Measurements from ENCODE around the gene DDR2.
"Not testable (repeated sequence)": the region's sequence is repeated elsewhere in the genome, so short reads cannot be mapped to it uniquely, and the experiment has no call there.

DDR2 gene

DNA sequence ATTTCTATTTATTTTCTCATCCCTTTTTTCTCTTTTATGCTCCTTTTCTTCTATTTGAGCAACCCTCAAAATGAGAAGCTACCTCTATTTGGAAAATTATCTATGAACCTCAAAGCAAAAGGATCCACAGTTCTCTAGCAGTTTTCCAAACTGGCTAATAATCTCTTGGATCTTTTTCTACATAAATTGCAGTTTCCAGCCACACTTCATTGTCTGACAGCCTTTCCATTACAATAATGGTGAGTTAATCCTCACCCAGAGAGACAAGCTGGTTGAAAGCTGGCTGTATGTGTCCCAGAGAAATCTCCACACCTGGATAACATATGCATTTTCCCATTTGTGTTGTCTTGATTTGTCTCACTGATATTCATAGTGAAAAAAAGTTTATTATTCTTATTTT lies 141.7 kb downstream of the DDR2 start:
- no peak for DNase-seq

DNA sequence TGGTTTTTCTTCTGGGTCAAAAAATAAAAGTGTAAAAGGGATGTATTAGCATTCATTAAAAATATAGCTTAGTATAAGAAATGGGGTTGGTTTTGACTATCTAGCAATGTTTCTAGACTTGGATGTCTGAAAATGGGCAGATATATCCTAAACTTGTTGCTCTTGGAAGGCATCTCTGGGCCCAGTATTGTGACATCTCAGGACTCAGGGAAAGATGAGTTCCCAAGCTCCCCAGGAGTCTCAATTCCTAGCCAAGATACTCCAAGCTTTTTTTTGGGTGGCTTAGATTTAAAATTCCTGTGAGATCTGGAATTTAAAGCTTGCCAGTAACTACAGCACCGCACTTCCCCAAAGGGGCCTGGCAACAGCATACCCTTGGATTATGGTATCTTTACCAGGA lies 146.8 kb downstream of the DDR2 start:
- DNase-seq = no peak

DNA sequence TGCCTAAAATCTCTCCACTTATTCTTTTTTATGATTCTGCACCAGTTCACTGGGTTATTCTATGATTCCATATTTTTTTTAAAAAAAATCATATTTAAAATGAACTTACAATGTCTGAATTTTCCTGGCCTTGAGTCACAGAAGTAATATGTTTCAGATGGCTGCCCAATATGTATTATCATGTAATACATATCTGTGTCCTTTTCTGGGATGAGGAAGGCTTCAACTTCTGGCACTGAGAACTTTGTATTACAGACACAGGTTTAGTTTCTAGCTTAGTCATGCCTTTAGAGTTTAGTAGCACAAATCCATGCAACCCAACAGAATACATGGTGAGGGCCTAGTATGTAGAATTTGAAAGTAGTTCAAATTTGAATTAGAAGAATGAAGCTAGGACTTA lies 150.4 kb downstream of the DDR2 start:
- DNase-seq = no peak

- DNase-seq = not testable (repeated sequence)
Measured at GRCh38 chr1:162784926-162785325, 152.7 kb downstream of the DDR2 start.

GRCh38 chr1:162788783-162789182 lies 156.5 kb downstream of the DDR2 start:
- peak; percentile 15 for DNase-seq

DNA sequence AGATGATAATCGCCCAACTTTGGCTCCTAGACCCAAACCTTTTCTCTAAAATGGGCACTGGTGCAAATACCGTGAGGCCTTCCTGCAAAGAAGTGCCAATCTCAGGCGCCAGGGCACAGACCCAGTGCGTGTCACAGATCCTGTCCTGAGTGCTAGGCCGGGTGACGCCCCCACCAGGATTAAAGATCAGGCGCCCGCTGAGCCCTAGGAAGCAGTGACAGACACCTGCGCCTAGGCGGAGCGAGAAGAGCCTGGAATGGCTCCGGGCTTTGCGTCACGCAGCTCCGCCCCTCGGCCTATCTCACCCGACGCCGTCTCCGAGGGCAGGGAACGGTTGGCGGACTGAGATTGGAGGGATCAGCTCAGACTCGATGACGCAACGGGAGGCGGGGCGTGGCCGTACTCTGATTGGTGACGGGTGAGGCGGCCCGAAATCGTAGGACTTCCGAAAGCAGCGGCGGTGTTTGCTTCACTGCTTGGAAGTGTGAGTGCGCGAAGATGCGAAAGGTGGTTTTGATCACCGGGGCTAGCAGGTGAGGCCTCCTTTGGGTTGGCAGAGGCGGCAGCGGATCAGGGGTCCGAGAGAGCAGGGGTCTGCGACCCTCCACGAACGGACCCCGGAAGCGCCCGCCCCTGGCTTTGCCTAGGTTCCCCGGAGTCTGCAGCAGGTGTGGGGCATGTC lies 158.2 kb downstream of the DDR2 start, which contains the start of gene HSD17B7:
HSD17B7 (plus strand) TSS at position 400 of the 682 bp plus-strand sequence; CDS start at position 499, 99 bp downstream.
- peak; percentile 78 for DNase-seq

GRCh38 chr1:162790985-162791357 lies 158.7 kb downstream of the DDR2 start:
- peak; percentile 23 for DNase-seq

DNA sequence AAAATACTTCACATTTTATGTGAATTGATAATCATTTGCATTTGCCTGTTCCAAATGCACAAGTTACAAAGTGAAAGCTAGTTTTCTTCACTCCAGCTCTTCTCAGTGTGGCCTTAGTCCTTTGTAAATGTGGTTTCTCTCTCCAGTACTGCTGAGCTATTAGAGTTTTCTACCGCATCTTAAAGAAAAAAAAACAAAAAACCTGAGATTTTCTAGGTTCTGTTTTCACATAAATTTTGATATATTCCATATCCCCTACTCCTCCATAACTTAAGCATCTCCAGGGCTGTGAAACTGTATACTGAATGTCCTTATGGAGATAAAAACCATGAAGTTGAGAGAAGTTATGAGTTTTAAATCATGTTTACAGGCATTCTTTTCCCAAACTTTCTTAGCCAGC lies 162.0 kb downstream of the DDR2 start:
- DNase-seq = not testable (repeated sequence)

GRCh38 chr1:162796617-162797279 lies 164.5 kb downstream of the DDR2 start:
- DNase-seq = not testable (repeated sequence)

- DNase-seq = peak; percentile 18
Measured at GRCh38 chr1:162799995-162800830, 167.9 kb downstream of the DDR2 start.

- DNase-seq = not testable (repeated sequence)
Measured at GRCh38 chr1:162807503-162807902, 175.2 kb downstream of the DDR2 start.

- DNase-seq = not testable (repeated sequence)
Measured at GRCh38 chr1:162812357-162812756, 180.1 kb downstream of the DDR2 start.

DNA sequence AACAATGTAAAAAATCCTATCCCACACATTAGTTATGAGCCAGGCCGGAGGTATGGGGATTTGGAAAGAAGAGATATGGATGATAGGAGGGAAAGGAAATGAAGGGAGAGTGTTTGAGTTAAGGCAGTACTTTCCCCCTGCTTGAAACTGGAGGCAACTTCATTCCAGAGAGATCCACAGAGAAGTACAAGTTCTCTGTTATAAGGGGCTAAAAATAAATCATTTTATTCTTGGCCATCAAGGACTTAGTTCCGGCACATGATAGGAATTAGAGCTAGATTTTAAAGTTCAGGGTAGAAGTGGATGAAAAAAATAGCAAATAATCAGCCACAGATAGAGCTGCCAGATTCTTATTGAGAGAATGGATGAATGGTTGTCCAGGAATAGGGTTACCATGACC lies 185.9 kb downstream of the DDR2 start:
- not testable (repeated sequence) for DNase-seq

DNA sequence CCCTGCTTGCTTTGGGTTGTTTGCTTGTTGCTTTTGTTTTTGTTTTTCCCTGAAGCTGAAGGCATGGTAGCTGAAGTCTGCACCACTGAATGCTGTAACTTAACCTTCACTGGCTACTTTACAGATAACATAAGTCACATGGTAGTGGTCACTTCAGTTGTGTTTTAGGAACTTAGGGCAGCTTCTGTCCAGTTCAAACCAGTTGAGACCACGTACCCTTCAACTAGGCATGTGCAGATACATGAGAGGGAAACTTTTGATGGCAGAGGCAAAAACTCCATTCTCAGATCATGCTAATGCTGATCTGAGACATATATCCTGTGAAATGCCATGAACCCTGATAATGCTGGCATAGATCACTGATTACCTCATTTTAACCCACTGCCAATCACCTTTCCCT lies 186.4 kb downstream of the DDR2 start:
- DNase-seq = not testable (repeated sequence)

GRCh38 chr1:162822391-162823200 lies 190.3 kb downstream of the DDR2 start:
- DNase-seq = peak; percentile 47

- no peak for DNase-seq
Measured at GRCh38 chr1:162823231-162823630, 191.0 kb downstream of the DDR2 start.

DNA sequence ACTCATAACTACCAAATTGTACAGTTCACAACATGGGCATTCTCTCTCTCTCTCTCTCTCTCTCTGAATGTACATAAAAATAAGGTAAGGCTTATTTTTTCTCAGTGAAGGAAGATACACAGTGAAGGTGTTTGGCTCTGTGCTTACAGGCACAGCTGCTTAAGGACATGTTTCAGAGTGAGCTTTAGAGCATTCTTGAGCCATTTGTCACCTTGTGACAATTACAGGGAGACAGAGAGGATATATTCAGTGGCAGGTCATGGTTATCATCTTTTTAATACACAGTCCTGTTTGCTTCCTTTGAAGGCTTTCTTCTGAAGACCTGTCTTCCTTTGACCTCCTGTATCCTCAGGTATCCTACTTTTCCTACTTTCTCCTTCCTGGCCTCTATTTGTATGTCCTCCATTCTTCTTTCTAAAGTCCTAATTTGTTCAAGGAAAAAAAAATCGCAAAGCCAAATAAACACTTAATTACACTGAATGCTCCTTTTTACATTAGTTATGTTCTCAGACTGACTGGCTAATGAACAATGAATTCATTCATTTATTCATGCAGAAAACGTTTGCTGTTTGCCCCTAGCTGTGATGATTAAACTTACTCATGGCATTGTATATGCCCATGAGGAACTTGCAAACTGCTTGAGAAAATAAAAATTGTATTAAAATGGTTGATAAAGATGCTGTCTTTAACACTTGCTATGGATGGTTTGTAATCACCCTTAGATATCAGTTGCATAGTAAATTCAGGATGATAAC lies 191.7 kb downstream of the DDR2 start:
- no peak for DNase-seq

DNA sequence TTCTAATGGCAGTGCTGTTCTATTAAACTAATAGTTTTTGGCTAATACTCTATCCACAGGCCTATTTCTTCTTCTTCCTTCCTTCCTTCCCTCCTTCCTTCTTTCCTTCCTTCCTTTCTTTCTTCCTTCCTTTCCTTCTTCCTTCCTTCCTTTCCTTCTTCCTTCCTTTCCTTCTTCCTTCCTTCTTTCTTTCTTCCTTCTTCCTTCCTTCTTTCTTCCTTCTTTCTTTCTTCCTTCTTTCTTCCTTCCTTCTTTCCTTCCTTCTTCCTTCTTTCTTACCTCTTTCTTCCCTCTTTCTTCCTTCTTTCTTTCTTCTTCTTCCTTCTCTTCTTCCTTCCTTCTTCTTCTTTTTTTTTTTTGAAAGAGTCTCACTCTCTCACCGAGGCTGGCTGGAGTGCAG lies 197.0 kb downstream of the DDR2 start:
- DNase-seq = no peak

GRCh38 chr1:162832470-162832869 lies 200.2 kb downstream of the DDR2 start:
- DNase-seq = no peak

- DNase-seq = no peak
Measured at GRCh38 chr1:162835157-162835899, 203.1 kb downstream of the DDR2 start.
